ENCODE results near the gene MYL12A.

Gene MYL12A

GRCh38 chr18:3225588-3225987 lies 22.0 kb upstream of the MYL12A start:
- no peak for DNase-seq

GRCh38 chr18:3226048-3226447 lies 21.6 kb upstream of the MYL12A start:
- no peak for DNase-seq

- no peak for DNase-seq
These were observed 16.9 kb upstream of the MYL12A start for GRCh38 chr18:3230401-3231334.

- DNase-seq: no peak
These were observed 14.6 kb upstream of the MYL12A start for GRCh38 chr18:3233004-3233403.

GRCh38 chr18:3233433-3234168 lies 14.0 kb upstream of the MYL12A start:
- no peak for DNase-seq

- DNase-seq: no peak
These were observed 13.1 kb upstream of the MYL12A start for GRCh38 chr18:3234457-3234856.

- DNase-seq: no peak
These were observed 11.8 kb upstream of the MYL12A start for GRCh38 chr18:3235846-3236245.

- DNase-seq: no peak
These were observed 11.1 kb upstream of the MYL12A start for GRCh38 chr18:3236470-3236869.

- no peak for DNase-seq
These were observed 8.9 kb upstream of the MYL12A start for GRCh38 chr18:3238742-3239141.

- DNase-seq: no peak
These were observed 2.4 kb upstream of the MYL12A start for GRCh38 chr18:3245185-3245564.

- peak; percentile 57 to 90 (median 66) for DNase-seq
These were observed 1.6 kb upstream of the MYL12A start for GRCh38 chr18:3245853-3246634.

- DNase-seq: no peak
These were observed 864 bp upstream of the MYL12A start for GRCh38 chr18:3246635-3247239.

- no peak for DNase-seq
These were observed 559 bp downstream of the MYL12A start for GRCh38 chr18:3248062-3248657.

GRCh38 chr18:3248658-3249359 lies 1.2 kb downstream of the MYL12A start:
- DNase-seq: peak in 1 of 5 donors; percentile 85

- DNase-seq: peak in 1 of 5 donors; percentile 51
These were observed 2.9 kb downstream of the MYL12A start for GRCh38 chr18:3250237-3251107.

GRCh38 chr18:3251249-3251962 lies 3.8 kb downstream of the MYL12A start:
- DNase-seq: no peak

GRCh38 chr18:3251963-3252277 lies 4.3 kb downstream of the MYL12A start:
- no peak for DNase-seq

- no peak for DNase-seq
These were observed 5.2 kb downstream of the MYL12A start for GRCh38 chr18:3252843-3253242.

GRCh38 chr18:3254725-3255124 lies 7.1 kb downstream of the MYL12A start:
- DNase-seq: no peak

- DNase-seq: no peak
These were observed 8.1 kb downstream of the MYL12A start for GRCh38 chr18:3255611-3256165.
